Mesenteric fat pad (tissue), 1 donor: ENCODE data around the gene CD93. TPM values are rescaled to one million over a fixed set of nuclear protein-coding genes. Genes with fewer than 3 reads are reported as not detected.

ENCODE experiments used
- DNase-seq: peaks from one replicate; pipeline ENCODE4 v3.0.0-alpha.2; 2020; ENCODE audit warnings: low spot score
- total RNA-seq: library from RNA; stranded (reverse); fragmentation: NEBNext Ultra II Directional; extraction: Animal tissue kit (Norgen Biotek cat#: 25700); gene quantifications from one replicate; pipeline ENCODE4 v1.2.1, GENCODE V29; 2021
- donor health status: DM: yes; HTN: yes; CAD: no.

The CD93 gene
- total RNA-seq, 1 donor from 2014 or later = 105 TPM

DNA sequence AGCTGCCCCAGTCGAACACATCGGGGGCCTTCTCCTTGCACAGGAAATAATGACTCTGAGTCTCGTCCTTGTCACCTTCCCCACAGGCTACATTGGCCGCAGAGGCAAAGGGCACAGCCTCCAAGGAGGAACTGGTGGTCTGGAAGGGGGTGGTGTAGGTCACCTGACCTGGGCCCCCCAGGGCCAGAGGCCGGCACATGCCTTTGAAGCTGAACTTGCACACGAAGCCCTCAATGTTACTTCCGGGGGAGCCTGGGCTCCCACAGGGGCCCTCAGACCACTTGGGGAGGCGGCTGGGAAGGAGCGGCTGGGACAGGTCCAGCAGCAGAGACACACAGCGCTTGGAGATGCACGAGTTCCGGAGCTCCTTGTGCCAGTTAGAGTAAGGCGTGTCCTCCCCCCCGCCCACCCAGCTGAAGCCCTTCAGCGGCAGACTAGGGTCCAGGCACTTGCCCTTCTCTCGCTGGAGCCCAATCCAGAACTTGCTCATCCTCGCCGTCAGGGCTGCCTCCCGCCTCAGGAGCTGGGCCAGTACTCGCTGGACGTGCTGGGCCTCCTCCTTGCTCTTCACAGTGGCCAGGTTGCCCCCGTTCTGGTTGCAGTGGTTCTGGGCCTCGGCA lies 578 bp downstream of the CD93 start:
- DNase-seq = no peak

DNA sequence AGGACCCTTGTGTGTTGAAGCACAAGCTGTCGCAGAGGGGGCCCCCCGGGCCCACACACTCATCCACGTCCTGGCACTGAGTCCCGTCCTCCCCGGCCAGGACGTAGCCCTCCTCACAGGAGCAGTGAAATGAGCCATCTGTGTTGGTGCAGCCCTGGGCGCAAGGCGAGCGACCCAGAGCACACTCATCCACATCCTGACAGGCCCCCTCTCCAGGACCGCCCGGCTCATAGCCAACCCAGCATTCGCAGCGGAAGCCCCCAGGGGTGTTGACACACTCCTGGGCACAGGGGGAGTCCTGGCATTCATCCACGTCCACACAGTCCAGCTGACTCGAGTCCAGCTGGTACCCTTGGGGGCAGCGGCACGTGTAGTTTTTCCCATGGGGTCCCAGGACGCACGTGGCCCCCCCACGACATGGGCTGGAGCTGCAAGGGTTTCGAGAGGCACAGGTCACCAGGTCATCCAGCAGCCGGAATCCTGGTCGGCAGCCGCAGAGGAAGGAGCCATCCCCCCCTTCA lies 1.2 kb downstream of the CD93 start:
- no peak for DNase-seq

DNA sequence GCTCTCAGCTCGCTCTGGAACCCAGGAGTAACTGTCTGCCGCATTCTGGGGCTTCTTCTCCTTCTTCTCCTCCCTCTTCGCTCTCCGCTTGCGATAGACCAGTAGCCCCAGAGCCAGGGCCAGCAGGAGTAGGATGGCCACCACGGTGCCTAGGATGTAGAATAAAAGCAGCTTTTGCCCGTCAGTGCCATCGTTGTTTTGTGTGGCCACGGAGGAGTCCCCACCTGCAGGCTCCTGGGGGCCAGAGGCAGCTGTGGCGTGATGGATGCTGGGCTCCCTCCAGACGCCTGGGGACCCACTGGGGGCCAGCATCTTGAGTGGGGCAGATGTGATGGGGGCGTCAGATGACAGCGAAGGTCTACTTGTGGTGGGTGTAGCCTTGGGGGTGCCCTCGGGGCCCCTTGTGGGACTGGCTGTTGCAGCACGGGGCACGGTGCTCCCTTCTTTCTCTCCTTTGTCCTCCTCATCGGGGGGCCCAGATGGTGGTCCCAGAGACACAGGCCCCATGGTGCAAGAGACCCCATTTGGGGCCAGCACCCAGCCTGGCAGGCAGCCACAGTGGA lies 1.8 kb downstream of the CD93 start:
- no peak for DNase-seq

DNA sequence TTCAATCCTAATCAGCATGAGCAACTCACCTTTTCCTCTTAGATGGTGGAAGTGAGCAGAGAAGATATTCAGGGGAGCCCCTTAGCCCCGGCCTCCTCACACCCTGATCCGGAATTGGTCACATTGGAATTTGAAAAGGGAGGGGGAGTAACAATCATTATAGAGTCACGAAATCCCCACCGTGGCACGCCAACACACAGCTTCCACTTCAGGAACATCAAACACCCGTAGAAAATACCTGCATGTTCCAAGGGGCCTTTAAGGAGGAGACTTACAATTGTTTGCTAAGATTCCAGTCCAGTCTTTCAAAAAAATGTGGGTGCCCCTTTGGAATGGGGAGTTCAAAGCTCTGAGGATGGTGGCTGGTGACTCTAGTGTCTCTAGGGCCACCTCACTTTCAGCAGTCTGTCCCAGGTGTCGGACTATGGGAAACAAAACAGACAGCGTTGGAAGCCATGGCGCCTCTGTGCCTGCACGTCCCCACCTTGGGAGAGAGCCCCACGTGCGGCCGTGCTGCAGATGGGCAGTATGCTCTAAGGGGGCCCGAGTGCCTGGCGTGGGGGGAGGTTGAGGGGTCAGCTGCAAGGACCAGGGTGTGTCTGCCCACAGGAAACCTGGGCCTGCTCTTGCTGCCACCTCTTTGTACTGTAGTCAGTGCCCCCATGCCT lies 2.4 kb downstream of the CD93 start:
- DNase-seq = no peak

DNA sequence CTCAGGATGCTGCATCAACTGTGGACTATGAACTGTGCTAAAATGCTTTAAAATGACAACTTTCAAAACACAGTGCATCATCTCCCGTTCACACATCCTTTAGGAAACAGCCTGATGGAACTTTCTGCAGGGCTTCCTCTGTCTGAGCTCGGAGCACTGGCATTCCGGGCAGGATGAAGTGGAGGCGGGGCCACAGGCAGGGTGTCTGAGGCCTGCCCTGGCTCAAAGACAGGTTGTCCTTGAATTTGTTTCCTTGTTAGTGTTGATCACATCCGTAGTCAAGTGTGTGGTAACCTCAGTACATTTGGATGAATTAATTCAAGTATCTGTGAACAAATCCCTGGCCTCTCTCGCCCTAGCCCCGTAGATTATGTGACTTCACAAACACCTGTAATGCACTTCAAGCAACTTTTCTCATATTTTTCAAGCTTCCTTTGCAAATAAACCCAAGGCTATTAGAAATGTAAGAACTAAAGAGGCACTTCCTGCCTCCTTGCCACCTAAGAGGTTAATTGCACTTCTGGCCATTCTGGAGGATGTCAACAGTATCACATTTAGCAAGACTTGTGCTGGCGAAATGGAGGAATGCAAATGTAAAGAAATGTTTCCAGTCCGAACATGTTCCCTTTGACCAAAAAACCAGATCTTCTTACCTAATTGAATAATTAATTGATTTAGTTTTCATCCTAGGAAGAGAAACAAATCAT lies 3.1 kb downstream of the CD93 start:
- DNase-seq = no peak

DNA sequence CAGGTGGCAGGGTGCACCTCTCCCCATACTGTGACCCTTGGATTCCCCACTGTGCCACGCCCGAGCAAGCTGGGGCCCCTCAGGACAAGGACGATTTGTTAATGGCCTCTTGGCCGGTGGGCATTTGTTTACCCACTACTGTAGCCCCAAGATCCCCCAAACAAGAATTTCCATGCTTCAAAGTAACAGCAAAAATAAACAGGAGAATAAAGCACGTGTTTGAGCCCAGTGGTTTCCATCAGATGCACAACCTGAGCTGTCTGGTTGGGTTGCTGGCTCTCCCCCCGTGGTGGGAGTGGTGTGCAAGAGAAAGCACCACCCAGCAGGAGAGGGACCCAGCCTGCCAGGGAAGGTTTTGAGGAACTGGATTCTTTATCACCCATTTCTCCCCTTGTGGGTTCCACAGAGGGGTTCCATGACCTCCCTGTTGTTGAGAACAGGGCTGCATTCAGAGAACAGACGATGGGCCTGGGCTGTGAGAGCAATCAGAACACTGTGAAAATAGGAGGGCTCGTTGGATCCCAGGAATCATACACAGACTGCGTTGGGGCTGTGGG lies 4.8 kb downstream of the CD93 start:
- no peak for DNase-seq

DNA sequence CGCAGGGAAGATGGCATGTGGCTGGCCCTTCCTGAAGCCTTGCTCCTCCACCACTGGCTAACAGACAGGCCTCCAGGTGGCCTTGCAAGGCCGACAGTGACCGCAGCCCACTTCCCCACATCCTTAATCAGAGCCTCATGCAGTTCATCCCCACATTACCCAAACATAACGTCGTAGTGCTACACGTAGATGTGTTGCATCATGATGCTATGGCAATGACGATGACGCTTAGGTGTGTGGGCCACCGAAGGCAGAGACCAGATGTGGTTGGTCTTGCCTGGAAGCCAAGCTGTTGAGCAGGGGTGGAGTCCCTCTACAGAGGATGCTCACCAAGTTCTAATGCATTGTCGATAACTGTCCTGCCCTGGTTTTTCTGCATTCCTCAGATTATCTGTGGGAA lies 5.6 kb downstream of the CD93 start:
- DNase-seq = no peak

DNA sequence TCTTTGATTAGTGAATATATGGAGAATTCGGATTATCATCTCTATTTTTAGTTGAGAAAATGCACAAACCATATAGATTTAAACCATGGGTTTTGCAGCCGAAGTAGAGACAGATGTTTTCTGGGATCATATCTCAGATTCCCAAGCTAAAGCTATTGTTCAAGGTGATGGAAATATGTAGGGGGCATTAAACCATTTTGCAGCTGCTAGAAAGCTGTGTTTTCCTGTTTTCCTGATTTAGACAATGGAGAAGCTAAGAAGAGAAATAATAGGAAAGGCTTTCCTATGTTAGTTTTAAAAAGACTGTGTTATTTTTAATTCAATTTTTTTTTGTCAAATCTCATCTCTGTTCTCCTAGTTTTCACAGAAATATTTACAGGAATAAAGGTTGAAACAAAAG lies 6.2 kb downstream of the CD93 start:
- DNase-seq = no peak

DNA sequence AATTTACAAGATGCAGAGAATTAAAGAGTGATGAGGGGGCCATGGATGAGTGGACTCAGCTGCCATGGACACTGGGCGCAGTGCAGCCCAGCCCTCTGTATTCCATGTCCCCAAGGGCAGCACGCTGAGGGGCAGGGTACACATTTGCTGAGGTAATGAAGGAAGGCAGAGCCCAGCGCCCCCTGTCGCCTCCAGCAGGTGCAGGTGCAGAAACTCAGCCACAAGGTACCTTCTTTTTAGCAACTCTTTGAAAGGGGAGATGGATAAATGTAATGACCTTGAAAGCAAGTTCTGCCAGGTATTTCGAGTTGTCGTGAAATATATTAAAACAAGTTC lies 7.1 kb downstream of the CD93 start:
- no peak for DNase-seq

DNA sequence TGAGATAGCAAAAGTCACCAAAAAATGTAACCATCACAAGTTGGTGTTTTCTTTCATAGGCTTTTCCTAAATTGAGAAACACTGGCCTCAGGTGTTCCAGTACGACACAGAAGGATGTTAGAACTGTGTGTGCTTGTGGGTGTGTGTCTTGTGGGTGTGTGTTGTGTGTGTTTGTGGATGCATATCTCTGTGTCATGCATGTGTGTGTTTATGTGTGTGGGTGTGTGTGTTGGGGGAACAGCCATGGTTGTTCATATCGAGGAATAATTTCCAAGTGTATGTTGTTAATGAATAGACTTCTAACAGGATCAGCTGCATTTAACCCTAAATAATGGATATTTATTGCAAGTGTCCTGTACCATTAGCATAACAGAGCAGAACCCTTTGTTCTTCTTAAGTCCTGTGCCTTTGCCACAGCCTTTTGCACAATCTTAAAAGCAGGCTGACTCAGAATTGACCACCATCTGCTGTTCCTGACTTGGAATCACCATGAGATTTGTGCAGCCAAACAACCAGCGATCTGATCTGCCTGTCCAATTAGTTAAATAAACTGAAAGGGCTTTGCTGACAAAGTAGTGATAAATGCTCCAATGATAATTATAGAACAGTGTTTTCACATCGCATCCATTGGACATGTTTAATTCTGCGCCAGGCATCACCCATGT lies 7.6 kb downstream of the CD93 start:
- DNase-seq = no peak

DNA sequence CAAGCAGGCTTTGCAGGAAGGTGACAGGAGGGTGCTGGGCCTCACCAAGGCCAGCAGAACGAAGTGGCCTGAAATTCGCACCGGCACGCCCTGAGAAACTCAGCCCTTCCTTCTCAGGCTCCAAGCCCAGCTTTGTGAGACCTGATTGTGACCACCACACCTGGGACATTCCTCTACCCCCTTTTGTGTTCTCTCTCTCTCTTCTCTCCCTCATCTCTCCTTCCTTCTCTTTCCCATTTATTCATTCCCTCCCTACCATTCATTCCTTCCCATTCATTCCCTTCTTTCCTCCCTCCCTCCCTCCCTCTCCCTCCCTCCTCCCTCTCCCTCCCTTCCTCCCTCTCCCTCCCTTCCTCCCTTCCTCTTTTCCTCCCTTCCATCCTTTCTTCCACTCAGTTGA lies 8.8 kb downstream of the CD93 start:
- DNase-seq = no peak

DNA sequence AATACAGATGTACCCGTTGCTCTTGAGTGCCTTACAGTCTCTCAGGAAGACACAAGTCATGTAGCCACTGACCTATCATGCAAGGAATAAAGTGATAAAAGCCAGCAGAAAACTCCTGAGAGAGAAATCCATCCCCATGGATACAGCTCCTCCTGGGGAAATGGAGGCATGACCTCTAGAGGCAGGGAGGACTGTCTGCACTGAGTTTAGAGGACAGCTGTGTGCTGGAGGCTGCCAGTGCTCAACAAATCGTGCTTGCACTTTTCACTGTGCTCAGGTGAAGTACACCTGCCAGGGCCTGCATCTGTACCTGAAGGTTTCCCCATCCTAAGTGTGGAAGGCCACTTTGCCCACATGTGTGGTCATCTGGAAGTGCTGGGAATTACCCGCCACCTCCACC lies 12.1 kb downstream of the CD93 start:
- no peak for DNase-seq

DNA sequence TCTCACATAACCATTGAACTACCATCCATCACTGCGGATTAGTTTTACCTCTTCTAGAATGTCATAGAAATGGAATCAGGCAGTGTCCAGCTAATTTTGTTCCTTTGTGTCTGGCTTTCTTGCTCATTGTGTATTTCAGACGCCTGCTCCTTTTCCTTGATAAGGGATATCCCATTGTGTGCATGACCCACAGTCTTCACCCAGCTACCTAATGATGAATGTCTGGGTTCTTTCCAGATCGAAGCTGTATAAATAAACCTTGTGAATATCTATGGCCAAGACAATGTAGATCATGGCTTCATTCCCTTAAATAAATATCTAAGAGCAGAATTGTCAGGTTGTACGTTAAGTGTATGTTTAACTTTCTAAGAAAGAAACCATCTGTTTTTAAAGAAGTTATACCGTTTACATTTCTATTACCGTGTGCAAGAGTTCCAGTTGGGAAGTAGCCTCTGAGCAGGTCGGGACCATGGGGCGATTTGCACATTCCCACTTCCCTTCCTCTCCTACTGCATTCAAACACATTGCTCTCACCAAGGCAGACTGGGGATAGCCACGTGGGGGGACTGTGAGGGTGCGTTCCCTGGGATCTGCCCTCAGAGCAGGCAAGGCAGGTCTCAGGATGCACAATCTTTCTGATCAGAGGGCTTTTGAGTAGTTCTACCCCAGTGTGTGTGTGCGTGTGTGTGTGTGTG lies 13.1 kb downstream of the CD93 start:
- no peak for DNase-seq

DNA sequence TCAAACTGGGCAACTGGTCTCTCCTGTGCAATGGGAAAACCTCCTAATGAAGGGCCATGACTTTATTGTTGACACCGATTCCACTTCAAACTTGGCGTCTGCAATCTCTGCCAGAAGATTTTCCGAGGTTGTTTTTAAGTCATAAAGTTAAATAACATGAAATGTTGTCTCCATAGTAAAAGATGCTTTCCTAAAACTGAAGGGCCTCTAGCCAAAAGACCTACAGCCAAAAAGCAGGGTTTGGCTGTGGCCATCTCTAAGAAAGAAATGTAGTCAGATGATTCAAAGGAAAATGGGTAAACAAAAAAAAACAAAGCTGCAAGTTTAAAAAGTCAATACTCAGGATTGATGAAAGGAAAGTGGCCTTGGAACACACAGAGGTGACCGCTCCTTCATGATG lies 14.1 kb downstream of the CD93 start:
- DNase-seq = no peak

DNA sequence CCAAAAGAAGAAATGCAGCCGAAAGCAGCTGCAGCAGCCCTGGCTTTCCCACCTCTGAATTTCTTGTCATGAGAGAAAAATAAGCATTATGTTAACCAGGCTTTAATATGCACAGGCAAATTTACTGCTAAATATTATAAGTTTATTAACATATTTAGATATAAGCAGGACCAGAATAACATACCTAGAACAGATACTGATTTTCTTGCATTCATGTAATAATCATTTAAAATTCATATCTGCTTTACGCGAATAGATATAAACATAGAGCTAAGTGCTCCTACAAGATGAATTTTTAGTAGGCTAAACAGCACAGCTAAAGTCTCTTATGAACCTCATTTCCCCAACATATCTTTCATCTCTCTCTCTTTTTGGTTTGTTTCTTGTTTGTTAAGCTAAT lies 14.7 kb downstream of the CD93 start:
- DNase-seq = no peak

DNA sequence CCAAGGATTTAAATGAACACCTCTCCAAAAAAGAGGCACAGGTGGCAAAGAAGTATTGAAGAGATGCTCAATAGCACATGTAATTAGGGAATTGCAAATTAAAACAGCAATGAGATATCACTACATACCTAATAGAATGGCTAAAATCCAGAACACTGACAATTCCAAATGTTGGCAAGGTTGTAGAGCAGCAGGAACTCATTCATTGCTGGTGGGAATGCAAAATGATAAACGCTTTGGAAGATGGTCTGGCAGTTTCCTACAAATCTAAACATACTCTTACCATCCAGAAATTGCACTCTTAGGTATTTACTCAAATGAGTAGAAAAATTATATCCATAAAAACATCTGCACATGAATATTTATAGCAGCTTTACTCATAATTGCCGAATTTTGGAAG lies 17.0 kb downstream of the CD93 start:
- no peak for DNase-seq

DNA sequence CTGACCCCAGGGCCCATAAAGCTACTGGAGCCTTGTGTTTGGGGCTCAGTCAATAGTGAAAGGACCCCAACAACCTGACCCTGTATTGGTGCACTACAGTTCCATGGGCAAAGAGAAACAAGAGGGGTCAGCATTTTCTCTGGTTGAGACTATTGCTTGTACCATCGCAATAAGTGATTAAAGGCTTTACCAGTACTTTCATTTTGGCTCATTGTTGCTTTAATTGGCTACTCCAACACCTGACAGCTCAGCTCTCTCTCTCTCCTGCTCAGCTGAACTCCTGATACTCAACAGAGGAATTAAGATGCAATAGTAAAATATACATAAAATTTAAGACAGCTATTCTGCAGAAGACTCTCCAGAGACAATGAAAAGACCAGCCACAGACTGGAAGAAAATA lies 17.8 kb downstream of the CD93 start:
- DNase-seq = no peak

DNA sequence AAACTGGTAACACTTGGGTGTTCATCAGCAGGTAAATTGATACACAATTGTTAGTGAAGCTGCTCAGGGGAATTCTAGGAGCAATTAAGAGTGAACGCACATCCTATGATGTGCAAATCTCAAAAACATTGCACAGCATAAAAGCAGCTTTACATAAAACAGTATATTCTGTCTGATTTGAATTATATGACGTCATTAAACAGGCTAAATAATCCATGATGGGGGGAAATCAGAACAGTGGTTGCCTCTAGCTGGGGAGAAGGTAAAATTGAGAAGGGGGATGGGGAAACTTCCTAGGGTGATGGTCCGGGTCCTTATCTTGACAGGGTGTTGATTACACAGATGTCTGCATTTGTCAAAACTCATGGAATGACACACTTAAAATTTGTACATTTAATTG lies 19.4 kb downstream of the CD93 start:
- no peak for DNase-seq

DNA sequence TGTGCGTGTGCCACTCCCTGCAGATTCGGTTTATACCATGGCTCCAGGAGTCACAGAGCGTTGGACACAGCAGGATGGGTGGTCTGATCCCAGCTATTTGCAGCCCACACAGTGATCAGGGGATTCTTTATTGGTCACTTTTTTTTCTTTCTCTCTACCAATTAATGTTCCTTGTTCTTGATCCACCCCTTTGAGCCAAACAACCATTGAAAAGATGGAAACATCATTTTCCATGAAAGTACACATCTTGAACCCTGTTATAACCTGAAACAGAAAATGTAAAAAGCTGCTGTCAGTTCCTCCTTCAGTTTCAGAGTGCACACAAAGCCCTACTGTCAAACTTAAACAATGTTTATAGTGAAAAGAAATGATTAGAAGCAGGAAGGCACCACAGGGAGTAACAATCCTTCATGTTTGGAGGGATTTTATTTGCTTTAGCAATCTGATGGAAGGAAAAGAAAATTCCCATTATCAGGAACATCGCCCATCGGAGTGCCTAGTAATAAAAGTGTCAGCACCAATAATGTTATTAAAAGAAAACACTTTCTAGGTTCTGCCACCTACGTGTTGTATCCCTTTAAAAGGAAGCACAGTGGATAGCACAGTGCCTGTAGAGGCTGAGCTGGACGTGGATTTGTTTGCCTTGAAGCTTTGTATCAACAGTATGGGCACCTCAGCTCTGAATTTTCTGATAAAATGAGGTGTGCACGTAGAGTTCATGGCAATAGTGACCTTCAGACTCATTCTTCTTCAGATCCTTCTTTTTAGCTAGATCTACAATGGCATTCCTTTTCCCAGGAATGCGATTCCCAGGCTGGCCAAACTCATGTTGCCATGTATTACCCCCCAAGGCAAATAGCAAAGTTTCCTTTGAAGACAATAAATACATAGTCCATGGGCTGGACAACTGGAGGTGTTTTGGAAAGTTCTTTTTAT lies 20.6 kb downstream of the CD93 start:
- no peak for DNase-seq

DNA sequence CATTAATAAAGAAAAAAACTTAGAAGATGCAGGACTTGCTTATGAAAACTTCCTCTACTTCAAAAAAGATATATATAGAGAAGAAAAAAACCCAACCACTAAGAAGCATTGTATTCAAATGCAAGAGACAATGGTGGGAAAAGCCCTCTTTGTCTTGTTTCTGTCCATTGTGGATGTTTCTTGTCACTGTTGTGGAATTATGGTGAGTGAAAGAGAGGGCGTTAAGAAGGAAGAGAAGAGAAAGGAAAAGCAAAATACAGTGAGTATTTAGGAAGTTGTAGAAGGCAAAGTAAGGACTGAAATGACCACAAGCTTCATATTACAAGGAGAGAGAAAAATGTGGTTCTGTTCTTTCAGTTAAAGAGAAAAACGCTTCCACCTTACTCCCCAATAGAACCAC lies 22.5 kb downstream of the CD93 start:
- DNase-seq = no peak
